Measurements from ENCODE around the gene PSAP.

PSAP gene

DNA sequence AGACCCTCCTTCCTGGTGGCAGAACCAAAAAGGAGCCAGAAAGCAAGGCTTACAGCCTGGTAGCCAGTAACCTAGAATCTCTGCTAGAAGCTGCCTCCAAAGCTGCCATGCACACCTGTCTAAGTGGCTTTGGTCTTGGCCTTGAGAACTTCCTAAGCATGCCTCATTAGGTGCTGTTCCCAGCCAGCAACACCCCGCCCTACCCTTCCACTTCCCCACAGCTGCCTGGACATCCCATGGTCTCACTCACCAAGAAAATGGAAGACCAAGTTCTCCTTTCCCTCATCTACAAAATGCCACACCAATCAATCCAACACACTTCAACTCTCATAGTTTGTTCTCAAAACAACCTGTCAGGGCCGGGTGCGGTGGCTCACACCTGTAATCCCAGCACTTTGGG lies 4.2 kb downstream of the PSAP start:
- no peak overlapping the region for H3K4me3 ChIP-seq (ENCODE audit: low read length)
- no peak overlapping the region for H2AFZ ChIP-seq (ENCODE audit: low read depth, low read length)
- H3K4me1 ChIP-seq (ENCODE audit: insufficient read depth, low read length), result peaks cover 34% of the 10 kb centered on the region
- H3K27me3 ChIP-seq (ENCODE audit: insufficient read depth, low read length), result no peaks in the 10 kb centered on the region
- H3K9me3 ChIP-seq (ENCODE audit: low read length), result no peaks in the 10 kb centered on the region
- H3K36me3 ChIP-seq (ENCODE audit: insufficient read depth, low read length), result no peaks in the 10 kb centered on the region

- Histone ChIP-seq H3K4me1 (ENCODE audit: insufficient read depth, low read length) (peaks cover 45% of the 10 kb centered on the region), H3K9me3 (ENCODE audit: low read length) (no peaks in the 10 kb centered on the region), H3K36me3 (ENCODE audit: insufficient read depth, low read length) (no peaks in the 10 kb centered on the region), H2AFZ (ENCODE audit: low read depth, low read length) (no peak overlapping the region), H3K4me3 (ENCODE audit: low read length) (no peak overlapping the region), H3K27me3 (ENCODE audit: insufficient read depth, low read length) (no peaks in the 10 kb centered on the region)
Observed at GRCh38 chr10:71845410-71846405, 5.3 kb downstream of the PSAP start.

DNA sequence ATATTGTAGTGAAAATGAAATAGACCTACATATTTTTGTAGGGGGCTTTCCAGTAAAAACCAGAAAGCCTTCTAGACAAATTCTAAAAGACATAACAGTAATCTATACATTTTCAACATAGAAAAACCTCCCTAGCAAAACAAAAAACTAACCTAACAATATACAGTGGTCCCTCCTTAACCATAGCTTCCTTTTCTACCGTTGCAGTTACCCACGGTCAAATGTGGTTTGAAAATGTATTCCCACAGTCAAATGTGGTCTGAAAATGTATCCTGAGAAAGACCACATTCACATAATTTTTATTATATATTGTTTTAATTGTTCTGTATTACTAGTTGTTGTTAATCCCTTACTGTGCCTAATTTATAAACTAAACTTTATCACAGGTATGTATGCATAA lies 6.4 kb downstream of the PSAP start:
- Histone ChIP-seq H3K4me3 (ENCODE audit: low read length) (no peak overlapping the region), H3K36me3 (ENCODE audit: insufficient read depth, low read length) (no peaks in the 10 kb centered on the region), H3K4me1 (ENCODE audit: insufficient read depth, low read length) (peaks cover 52% of the 10 kb centered on the region), H2AFZ (ENCODE audit: low read depth, low read length) (no peak overlapping the region), H3K27me3 (ENCODE audit: insufficient read depth, low read length) (no peaks in the 10 kb centered on the region), H3K9me3 (ENCODE audit: low read length) (no peaks in the 10 kb centered on the region)

DNA sequence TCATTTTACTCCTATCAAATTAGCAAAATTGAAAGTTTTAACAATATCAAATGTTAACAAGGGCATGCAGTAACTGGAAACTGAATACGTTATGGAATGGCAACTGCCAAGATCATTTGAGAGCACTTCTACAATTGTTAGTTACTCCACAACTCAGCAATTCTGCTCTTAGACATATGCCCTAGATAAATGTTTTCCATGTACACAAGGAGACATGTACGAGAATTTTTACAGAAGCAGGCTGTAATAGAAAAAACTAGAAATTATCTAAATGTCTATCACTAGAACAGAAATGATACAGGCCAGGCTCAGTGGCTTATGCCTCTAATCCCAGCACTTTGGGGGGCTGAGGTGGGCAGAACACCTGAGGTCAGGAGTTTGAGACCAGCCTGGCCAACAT lies 7.0 kb downstream of the PSAP start:
- Histone ChIP-seq H2AFZ (ENCODE audit: low read depth, low read length) (no peak overlapping the region), H3K36me3 (ENCODE audit: insufficient read depth, low read length) (no peaks in the 10 kb centered on the region), H3K9me3 (ENCODE audit: low read length) (no peaks in the 10 kb centered on the region), H3K27me3 (ENCODE audit: insufficient read depth, low read length) (no peaks in the 10 kb centered on the region), H3K4me1 (ENCODE audit: insufficient read depth, low read length) (peaks cover 54% of the 10 kb centered on the region), H3K4me3 (ENCODE audit: low read length) (no peak overlapping the region)

DNA sequence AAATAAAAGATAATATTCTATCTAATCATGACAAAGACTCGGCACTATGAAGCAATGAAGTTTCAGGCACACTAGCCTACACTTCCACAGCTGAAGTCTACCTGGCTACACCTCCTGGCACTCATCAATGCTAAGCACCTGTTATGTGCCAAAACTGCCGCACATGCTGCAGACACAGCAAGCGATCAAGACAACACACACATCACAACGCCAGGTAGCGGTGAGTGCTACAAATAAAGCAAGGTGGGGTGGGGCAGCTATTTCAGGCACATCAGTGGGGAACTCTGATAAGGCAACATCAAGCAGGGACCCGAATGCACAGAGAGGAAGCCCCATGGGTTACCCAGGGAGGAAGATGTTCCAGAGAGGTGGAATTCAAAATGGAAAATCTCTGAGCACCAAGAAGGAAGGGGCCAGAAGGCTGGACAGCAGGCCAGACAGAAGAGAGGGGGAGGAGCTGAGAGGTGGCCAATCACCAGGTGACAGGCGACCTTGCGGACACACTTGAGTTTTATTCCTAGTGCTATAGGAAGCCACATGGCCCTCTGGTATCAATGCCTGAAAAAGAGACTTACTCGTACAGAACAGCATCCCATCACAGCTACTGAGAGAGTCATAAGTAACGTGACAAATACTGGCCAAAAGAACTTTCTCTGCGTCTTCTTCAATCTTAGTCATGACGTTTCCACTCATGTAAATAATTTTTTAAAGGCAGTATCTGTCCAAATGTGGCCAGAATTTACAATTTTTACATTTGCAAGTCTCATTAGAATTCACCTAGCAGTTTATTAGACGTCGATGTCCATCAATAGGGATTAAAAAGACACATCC lies 8.0 kb downstream of the PSAP start:
- H3K9me3 ChIP-seq (ENCODE audit: low read length), result no peaks in the 10 kb centered on the region
- peaks cover 55% of the 10 kb centered on the region for H3K4me1 ChIP-seq (ENCODE audit: insufficient read depth, low read length)
- H2AFZ ChIP-seq (ENCODE audit: low read depth, low read length), result no peak overlapping the region
- H3K27me3 ChIP-seq (ENCODE audit: insufficient read depth, low read length), result no peaks in the 10 kb centered on the region
- H3K36me3 ChIP-seq (ENCODE audit: insufficient read depth, low read length), result peaks cover 1% of the 10 kb centered on the region
- H3K4me3 ChIP-seq (ENCODE audit: low read length), result no peak overlapping the region

DNA sequence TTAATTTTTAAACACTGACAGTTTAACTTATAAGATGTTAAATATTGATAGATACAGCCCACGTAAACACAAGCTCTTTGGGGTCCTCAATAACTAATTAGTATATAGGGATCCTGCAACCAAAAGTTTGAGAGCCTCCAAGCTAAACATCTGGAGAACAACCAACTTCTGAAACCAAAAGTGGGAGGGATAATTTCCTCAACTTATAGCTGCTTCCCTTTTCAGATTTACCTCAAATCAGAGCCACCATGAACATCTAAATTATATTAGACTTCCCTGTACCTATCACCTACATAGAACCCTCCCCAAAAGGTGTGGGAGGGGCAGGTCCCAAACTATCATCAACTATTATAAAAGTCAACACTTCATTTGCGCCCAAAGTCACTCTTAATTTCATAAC lies 8.6 kb downstream of the PSAP start:
- peaks cover 58% of the 10 kb centered on the region for H3K4me1 ChIP-seq (ENCODE audit: insufficient read depth, low read length)

GRCh38 chr10:71840958-71841335 lies 10.1 kb downstream of the PSAP start:
- H3K4me3 ChIP-seq (ENCODE audit: low read length), result peak overlapping the region; percentile 0
- no peak overlapping the region for H2AFZ ChIP-seq (ENCODE audit: low read depth, low read length)
- no peaks in the 10 kb centered on the region for H3K9me3 ChIP-seq (ENCODE audit: low read length)
- peaks cover 2% of the 10 kb centered on the region for H3K36me3 ChIP-seq (ENCODE audit: insufficient read depth, low read length)
- H3K27me3 ChIP-seq (ENCODE audit: insufficient read depth, low read length), result no peaks in the 10 kb centered on the region
- peaks cover 73% of the 10 kb centered on the region for H3K4me1 ChIP-seq (ENCODE audit: insufficient read depth, low read length)

More for the DNA sequence above, 8.6 kb downstream of the PSAP start:
- H3K27me3 ChIP-seq (ENCODE audit: insufficient read depth, low read length), result no peaks in the 10 kb centered on the region
- H2AFZ ChIP-seq (ENCODE audit: low read depth, low read length), result no peak overlapping the region
- H3K9me3 ChIP-seq (ENCODE audit: low read length), result no peaks in the 10 kb centered on the region
- peaks cover 2% of the 10 kb centered on the region for H3K36me3 ChIP-seq (ENCODE audit: insufficient read depth, low read length)
- no peak overlapping the region for H3K4me3 ChIP-seq (ENCODE audit: low read length)

DNA sequence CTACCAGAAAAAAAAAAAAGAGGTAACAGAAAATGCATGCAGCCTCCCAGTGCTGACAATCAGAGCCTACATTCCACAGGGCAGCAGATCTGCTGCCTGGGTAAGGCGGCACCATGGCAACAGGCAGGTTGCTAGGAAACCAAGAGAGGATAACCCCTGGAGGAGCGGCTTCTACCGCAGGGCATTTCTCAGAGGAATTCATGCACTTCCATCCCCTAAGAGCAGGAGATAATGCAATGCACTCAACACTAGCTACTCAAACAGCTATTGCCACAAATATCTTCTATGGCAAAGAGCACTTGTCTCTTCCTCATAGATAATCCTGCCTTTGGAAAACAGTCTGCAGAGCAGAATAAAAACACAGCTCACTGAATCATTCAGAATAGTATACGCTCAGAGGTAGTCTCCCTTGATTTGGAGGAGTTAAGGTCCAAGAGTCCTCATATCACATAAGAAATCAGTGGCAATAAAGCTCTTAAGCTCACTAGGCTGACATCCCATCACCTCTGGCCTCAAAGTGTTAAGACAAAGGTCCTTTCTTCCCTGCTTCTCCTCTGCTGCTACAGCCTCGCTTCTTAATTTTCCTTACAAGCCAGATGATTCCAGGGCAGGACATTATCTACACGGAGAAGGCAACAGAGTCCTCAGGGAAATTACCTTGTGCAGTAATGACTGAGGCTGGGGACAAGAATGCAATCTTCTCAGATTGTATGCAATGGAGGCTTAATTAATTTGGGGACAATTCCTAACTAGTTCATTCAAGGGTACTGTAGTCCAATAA lies 10.7 kb downstream of the PSAP start:
- Histone ChIP-seq H3K4me1 (ENCODE audit: insufficient read depth, low read length) (peaks cover 78% of the 10 kb centered on the region), H2AFZ (ENCODE audit: low read depth, low read length) (no peak overlapping the region), H3K9me3 (ENCODE audit: low read length) (no peaks in the 10 kb centered on the region), H3K27me3 (ENCODE audit: insufficient read depth, low read length) (no peaks in the 10 kb centered on the region), H3K4me3 (ENCODE audit: low read length) (peak overlapping the region; percentile 0), H3K36me3 (ENCODE audit: insufficient read depth, low read length) (peaks cover 2% of the 10 kb centered on the region)

GRCh38 chr10:71838264-71839211 lies 12.5 kb downstream of the PSAP start:
- Histone ChIP-seq H3K4me3 (ENCODE audit: low read length) (no peak overlapping the region), H3K36me3 (ENCODE audit: insufficient read depth, low read length) (peaks cover 6% of the 10 kb centered on the region), H3K27me3 (ENCODE audit: insufficient read depth, low read length) (no peaks in the 10 kb centered on the region), H3K4me1 (ENCODE audit: insufficient read depth, low read length) (peaks cover 79% of the 10 kb centered on the region), H2AFZ (ENCODE audit: low read depth, low read length) (no peak overlapping the region), H3K9me3 (ENCODE audit: low read length) (no peaks in the 10 kb centered on the region)

DNA sequence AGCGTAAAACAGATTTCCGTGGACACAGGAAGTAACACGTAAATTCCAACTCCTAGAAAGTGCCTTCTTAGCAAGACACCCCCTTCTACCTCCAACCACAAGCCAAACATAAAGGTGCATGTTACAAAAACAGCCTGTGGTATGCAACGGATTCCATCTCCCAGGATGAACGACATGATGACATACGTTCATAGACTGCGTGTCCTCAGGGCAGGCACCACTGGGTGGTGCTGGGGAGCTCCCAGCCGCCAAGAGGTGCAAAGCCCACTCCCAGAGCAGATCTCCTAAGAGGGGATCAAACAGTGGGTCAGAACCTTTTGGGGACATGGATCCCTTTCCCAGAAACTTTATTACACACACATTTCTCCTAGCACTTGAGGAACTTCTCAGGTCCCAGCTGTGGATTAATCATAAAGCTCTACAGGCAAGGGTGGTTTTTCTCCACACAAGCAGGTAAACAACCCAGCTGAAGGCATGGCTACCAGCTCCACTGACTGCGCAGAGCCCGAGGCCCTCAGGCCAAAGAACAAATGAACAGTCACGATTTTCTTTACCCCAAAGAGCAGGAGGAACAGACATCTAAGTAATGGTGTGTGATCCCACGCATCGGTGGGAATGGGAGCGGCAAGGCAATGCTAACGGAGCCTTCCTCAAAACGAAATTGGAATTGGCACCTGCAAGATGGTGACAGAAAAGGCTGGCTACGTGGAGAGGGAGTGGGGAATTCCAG lies 13.8 kb downstream of the PSAP start:
- Histone ChIP-seq H3K9me3 (ENCODE audit: low read length) (no peaks in the 10 kb centered on the region), H3K27me3 (ENCODE audit: insufficient read depth, low read length) (no peaks in the 10 kb centered on the region), H3K4me1 (ENCODE audit: insufficient read depth, low read length) (peaks cover 66% of the 10 kb centered on the region), H2AFZ (ENCODE audit: low read depth, low read length) (no peak overlapping the region), H3K36me3 (ENCODE audit: insufficient read depth, low read length) (peaks cover 11% of the 10 kb centered on the region), H3K4me3 (ENCODE audit: low read length) (no peak overlapping the region)

DNA sequence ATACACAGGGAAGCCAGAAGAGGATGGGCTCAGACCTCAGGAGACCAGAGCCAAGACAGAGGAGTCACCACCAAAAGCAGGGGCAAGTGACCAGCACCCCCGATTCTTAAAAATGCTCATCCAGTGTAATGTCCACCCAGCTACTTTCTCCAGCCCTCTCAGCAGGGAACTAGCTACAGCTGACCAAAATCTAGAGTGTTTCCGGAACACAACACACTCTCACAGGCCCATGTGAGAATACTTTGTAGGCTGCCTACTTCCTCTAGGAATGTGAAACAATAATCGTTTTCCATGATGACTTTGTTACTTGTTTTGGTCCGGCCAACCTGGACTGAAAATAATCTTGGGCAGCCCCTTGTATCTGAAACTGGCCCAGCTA lies 14.5 kb downstream of the PSAP start:
- no peaks in the 10 kb centered on the region for H3K9me3 ChIP-seq (ENCODE audit: low read length)
- no peaks in the 10 kb centered on the region for H3K27me3 ChIP-seq (ENCODE audit: insufficient read depth, low read length)
- no peak overlapping the region for H2AFZ ChIP-seq (ENCODE audit: low read depth, low read length)
- peaks cover 18% of the 10 kb centered on the region for H3K36me3 ChIP-seq (ENCODE audit: insufficient read depth, low read length)
- no peak overlapping the region for H3K4me3 ChIP-seq (ENCODE audit: low read length)
- H3K4me1 ChIP-seq (ENCODE audit: insufficient read depth, low read length), result peaks cover 60% of the 10 kb centered on the region
